ENCODE results near the gene NKIRAS2. TPM values are rescaled to one million over a fixed set of nuclear protein-coding genes. Genes with fewer than 3 reads are reported as not detected.

NKIRAS2 gene
- 42.6 and 65.5 TPM in 2 replicates for total RNA-seq (2014; rRNA removed; shearing (Covaris generic))

- in situ Hi-C loops (cut with HindIII; ENCODE audit: low sequenced_read_pairs) = no loop called here
- DNase-seq (ENCODE audit: low spot score) = peak; percentile 89
These were observed at the start of gene NKIRAS2 for GRCh38 chr17:42019509-42020404. NKIRAS2 (plus strand) TSS chr17:42020090; CDS start chr17:42021578, 1,488 bp downstream.

GRCh38 chr17:41970901-41971331, 49.0 kb upstream of the NKIRAS2 start:
- no peak for DNase-seq (ENCODE audit: low spot score)
- in situ Hi-C loops (cut with HindIII; ENCODE audit: low sequenced_read_pairs) = no loop called here

GRCh38 chr17:41971721-41972523, 48.0 kb upstream of the NKIRAS2 start:
- DNase-seq (ENCODE audit: low spot score) = no peak
- in situ Hi-C loops (cut with HindIII; ENCODE audit: low sequenced_read_pairs) = no loop called here

GRCh38 chr17:41972571-41973407, 47.1 kb upstream of the NKIRAS2 start:
- in situ Hi-C loops (cut with HindIII; ENCODE audit: low sequenced_read_pairs) = no loop called here
- DNase-seq (ENCODE audit: low spot score) = no peak

GRCh38 chr17:41973408-41973811, 46.5 kb upstream of the NKIRAS2 start:
- in situ Hi-C loops (cut with HindIII; ENCODE audit: low sequenced_read_pairs) = no loop called here
- DNase-seq (ENCODE audit: low spot score) = no peak

GRCh38 chr17:41974031-41974430, 45.9 kb upstream of the NKIRAS2 start:
- no peak for DNase-seq (ENCODE audit: low spot score)
- in situ Hi-C loops (cut with HindIII; ENCODE audit: low sequenced_read_pairs) = no loop called here

GRCh38 chr17:41974658-41975057, 45.2 kb upstream of the NKIRAS2 start:
- in situ Hi-C loops (cut with HindIII; ENCODE audit: low sequenced_read_pairs) = no loop called here
- no peak for DNase-seq (ENCODE audit: low spot score)

- no peak for DNase-seq (ENCODE audit: low spot score)
- in situ Hi-C loops (cut with HindIII; ENCODE audit: low sequenced_read_pairs) = no loop called here
These were observed 44.5 kb upstream of the NKIRAS2 start for GRCh38 chr17:41975099-41976083.

- DNase-seq (ENCODE audit: low spot score) = no peak
- in situ Hi-C loops (cut with HindIII; ENCODE audit: low sequenced_read_pairs) = no loop called here
These were observed 43.6 kb upstream of the NKIRAS2 start for GRCh38 chr17:41976142-41976768.

GRCh38 chr17:41977991-41978390, 41.9 kb upstream of the NKIRAS2 start:
- DNase-seq (ENCODE audit: low spot score) = no peak
- in situ Hi-C loops (cut with HindIII; ENCODE audit: low sequenced_read_pairs) = no loop called here

GRCh38 chr17:41982026-41982760, 37.7 kb upstream of the NKIRAS2 start:
- in situ Hi-C loops (cut with HindIII; ENCODE audit: low sequenced_read_pairs) = no loop called here
- DNase-seq (ENCODE audit: low spot score) = no peak

- in situ Hi-C loops (cut with HindIII; ENCODE audit: low sequenced_read_pairs) = no loop called here
- DNase-seq (ENCODE audit: low spot score) = no peak
These were observed 35.4 kb upstream of the NKIRAS2 start for GRCh38 chr17:41984454-41984853.

- DNase-seq (ENCODE audit: low spot score) = no peak
- in situ Hi-C loops (cut with HindIII; ENCODE audit: low sequenced_read_pairs) = no loop called here
These were observed 34.0 kb upstream of the NKIRAS2 start for GRCh38 chr17:41985919-41986318.

GRCh38 chr17:41986634-41987033, 33.3 kb upstream of the NKIRAS2 start:
- no peak for DNase-seq (ENCODE audit: low spot score)
- in situ Hi-C loops (cut with HindIII; ENCODE audit: low sequenced_read_pairs) = no loop called here

GRCh38 chr17:41987642-41988041, 32.2 kb upstream of the NKIRAS2 start:
- DNase-seq (ENCODE audit: low spot score) = no peak
- in situ Hi-C loops (cut with HindIII; ENCODE audit: low sequenced_read_pairs) = no loop called here

GRCh38 chr17:41988418-41988817, 31.5 kb upstream of the NKIRAS2 start:
- no peak for DNase-seq (ENCODE audit: low spot score)
- in situ Hi-C loops (cut with HindIII; ENCODE audit: low sequenced_read_pairs) = no loop called here
